GM12878 (cell line): Measurements from ENCODE around the gene GPC5. TPM values are rescaled to one million over a fixed set of nuclear protein-coding genes. Genes with fewer than 3 reads are reported as not detected.

ENCODE experiments used
- ATAC-seq: fragments of 200-7000 bp; cut with Tn5 transposase; 3 replicates; pipeline ENCODE4 v1.9.1; 2020; ENCODE audit warnings: mild to moderate bottlenecking, moderate library complexity
- BruUV-seq: library from RNA; stranded (reverse); fragments of 400-500 nt; replicated peaks from 2 replicates; lab custom pipeline; 2021; lab: Mats Ljungman, UMichigan
- CTCF ChIA-PET: fragments of 300-600 bp; sonication (Branson Sonifier 250); formaldehyde crosslinking; extraction: SDS; loops from one replicate; lab custom pipeline; 2021; ENCODE audit warnings: inconsistent platforms; lab: Yijun Ruan, JAX
- POLR2A ChIA-PET: fragments of 350-600 bp; formaldehyde crosslinking; extraction: SDS; loops from one replicate; lab custom pipeline; 2021; ENCODE audit warnings: inconsistent platforms; lab: Charles Lee
- RAD21 ChIA-PET: fragments of 300-600 bp; sonication (Branson Sonifier 250); formaldehyde crosslinking; loops from one replicate; lab custom pipeline; 2023; ENCODE audit warnings: antibody characterized with exemption; ENCODE audit not compliant: unreplicated experiment; lab: Charles Lee
- SMC1A ChIA-PET: fragments of 300-600 bp; sonication (Branson Sonifier 250); formaldehyde crosslinking; loops from one replicate; lab custom pipeline; 2023; ENCODE audit not compliant: unreplicated experiment, uncharacterized antibody; lab: Charles Lee
- DNase-seq: peaks from one replicate; pipeline ENCODE4 v3.0.0-alpha.2; 2011; ENCODE audit warnings: low read depth, low spot score
- FAIRE-seq: peaks from 3 replicates; lab custom pipeline; 2011; peaks lifted over from hg19 to GRCh38; lab: Jason Lieb, UNC
- H2AFZ ChIP-seq: 2 replicates; pipeline ENCODE4 v1.6.0; 2011; ENCODE audit warnings: low read depth, low read length, control low read depth; ENCODE audit not compliant: control insufficient read depth
- H3K27ac ChIP-seq: 2 replicates; pipeline ENCODE4 v1.5.1; 2011; ENCODE audit warnings: control low read depth; ENCODE audit not compliant: control insufficient read depth, insufficient read depth
- H3K27me3 ChIP-seq, 2 experiments: replicated peaks in 1 of 2; 2 replicates each; pipeline versions ENCODE4 v1.6.0 to v1.6.1; 2011; ENCODE audit warnings: low read length in 1 of 2; ENCODE audit not compliant: control insufficient read depth in 2 of 2, insufficient read depth in 2 of 2
- H3K36me3 ChIP-seq, 2 experiments: 2 replicates each; pipeline ENCODE4 v1.5.1; 2011; ENCODE audit warnings: low read length in 1 of 2; ENCODE audit not compliant: control insufficient read depth in 2 of 2, insufficient read depth in 2 of 2
- H3K4me1 ChIP-seq: 2 replicates; pipeline ENCODE4 v1.6.1; 2011; ENCODE audit warnings: mild to moderate bottlenecking, low read length, moderate library complexity, mixed read lengths; ENCODE audit not compliant: control insufficient read depth, insufficient read depth
- H3K4me2 ChIP-seq: 2 replicates; pipeline ENCODE4 v1.6.0; 2011; ENCODE audit warnings: control low read depth; ENCODE audit not compliant: control insufficient read depth, insufficient read depth
- H3K4me3 ChIP-seq: fragments of 200-600 bp; sonication (generic); 2 replicates; pipeline ENCODE4 v1.5.1; 2016
- H3K79me2 ChIP-seq: 2 replicates; pipeline ENCODE4 v1.6.0; 2011; ENCODE audit warnings: low read length; ENCODE audit not compliant: control insufficient read depth, insufficient read depth
- H3K9ac ChIP-seq: 2 replicates; pipeline ENCODE4 v1.8.0; 2011; ENCODE audit warnings: low read length, control low read depth, mixed read lengths; ENCODE audit not compliant: control insufficient read depth, insufficient read depth
- H3K9me3 ChIP-seq: replicated peaks from 3 replicates; pipeline ENCODE4 v1.5.1; 2011; ENCODE audit warnings: mild to moderate bottlenecking, low read length; ENCODE audit not compliant: control insufficient read depth, insufficient read depth
- H4K20me1 ChIP-seq: 2 replicates; pipeline ENCODE4 v1.6.0; 2011; ENCODE audit not compliant: control insufficient read depth, insufficient read depth
- CREM ChIP-seq: IDR thresholded peaks from 2 replicates; pipeline ENCODE4 v1.6.1; 2014; ENCODE audit warnings: antibody characterized with exemption, low read depth
- HDGF ChIP-seq: fragments of 450-650 bp; IDR thresholded peaks from 2 replicates; pipeline ENCODE4 v1.6.1; 2016; ENCODE audit warnings: antibody characterized with exemption
- RAD51 ChIP-seq: fragments of 450-650 bp; IDR thresholded peaks from 2 replicates; pipeline ENCODE4 v1.6.1; 2016; ENCODE audit warnings: moderate library complexity, mild to moderate bottlenecking, inconsistent platforms
- RFX5 ChIP-seq: IDR thresholded peaks from 2 replicates; pipeline ENCODE4 v1.6.1; 2011; ENCODE audit warnings: low read depth, low read length, improper control_type of control experiment
- SP1 ChIP-seq: IDR thresholded peaks from one replicate; pipeline ENCODE4 v1.6.1; 2011; ENCODE audit warnings: low read depth, low read length
- ZNF217 ChIP-seq: fragments of 450-650 bp; IDR thresholded peaks from 2 replicates; pipeline ENCODE4 v1.6.1; 2017; ENCODE audit warnings: antibody characterized with exemption, mild to moderate bottlenecking
- WGBS: methylation state at CpG from one replicate; pipeline ENCODE4 v1.1.6; 2016; ENCODE audit warnings: low lambda C conversion rate; ENCODE audit not compliant: insufficient replicate concordance, insufficient coverage; ENCODE audit errors: missing lambda C conversion rate; 5-methylcytosine and 5-hydroxymethylcytosine counted together
- in situ Hi-C: fragments of 300-500 bp; cut with MboI; formaldehyde crosslinking; loops from 9 replicates; pipeline ENCODE4 v1.14.3; 2018; ENCODE audit warnings: mixed read lengths
- intact Hi-C: fragments of 100-400 bp; cut with micrococcal nuclease; formaldehyde crosslinking; loops from one replicate; pipeline ENCODE4 v1.14.2; 2022; ENCODE audit not compliant: unreplicated experiment
- polyA plus RNA-seq, 11 experiments: library from polyadenylated mRNA; depleted of rRNA in 4 of 11; unstranded in 6 of 11; stranded (reverse) in 5 of 11; fragments of >200 nt; fragmentation: Nextera tagmentation in 4 of 11; fragmentation: Illumina TruSeq in 1 of 11; extraction: Ambion mirVana in 4 of 11; extraction: Trizol in 1 of 11; gene quantifications; 1 replicate in 1 of 11; 2 replicates in 10 of 11; pipeline versions ENCODE4 v1.2.1 to v1.2.3, GENCODE V29; 2011 to 2016; ENCODE audit warnings: inconsistent platforms in 2 of 11, missing spikeins in 2 of 11, low read depth in 1 of 11
- total RNA-seq, 4 experiments: library from RNA; depleted of rRNA in 3 of 4; stranded (reverse); fragments of >200 nt in 3 of 4; fragmentation: Illumina TruSeq in 1 of 4; extraction: Trizol in 1 of 4; gene quantifications; 2 replicates each; pipeline versions ENCODE4 v1.2.1 to v1.2.3, GENCODE V29; 2013 to 2021
- TF ChIP-seq, protein P1 (sequence below): fragments of 450-650 bp; formaldehyde crosslinking; IDR thresholded peaks from 2 replicates; pipeline ENCODE4 v1.4.0; 2020; ENCODE audit warnings: mild to moderate bottlenecking, moderate library complexity
- TF ChIP-seq, protein P2 (sequence below): fragments of 450-650 bp; conservative IDR thresholded peaks from 2 replicates; pipeline ENCODE4 v1.6.1; 2017; ENCODE audit warnings: mild to moderate bottlenecking, moderate library complexity
- TF ChIP-seq, protein P3 (sequence below): IDR thresholded peaks from 2 replicates; pipeline ENCODE4 v1.6.1; 2011; ENCODE audit warnings: borderline replicate concordance, low read depth, mild to moderate bottlenecking, moderate library complexity, mixed read lengths, low read length; ENCODE audit not compliant: insufficient read depth; ENCODE audit errors: extremely low read length

GPC5 gene
- total and polyA plus RNA-seq, 10 of the 15 experiments (the other 5 are each of a cell fraction or from before 2014, with no cell fraction given), result 0.05 to 0.87 (median 0.44) TPM; not detected in 1

DNA sequence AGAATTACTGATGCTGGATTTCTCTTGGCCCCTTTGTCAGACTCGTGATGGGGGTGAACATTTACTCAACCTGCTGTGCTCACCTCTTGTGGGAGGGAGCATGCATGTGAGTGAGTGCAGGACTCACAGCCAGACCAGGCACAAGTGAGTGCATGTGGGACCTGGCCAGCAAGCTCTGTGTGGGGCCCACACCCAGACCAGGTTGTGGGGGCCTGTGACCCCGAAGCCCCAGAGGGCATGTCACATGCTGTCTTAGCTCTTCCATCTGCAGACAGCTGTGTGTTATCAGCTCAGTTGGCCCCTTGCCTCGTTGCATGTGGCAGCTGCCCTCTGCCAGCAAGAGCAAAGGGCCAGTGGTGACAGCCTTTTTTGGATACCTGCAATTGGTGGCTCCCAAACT is 614.4 kb downstream of the GPC5 start:
- CTCF ChIA-PET, result no interaction called here
- ATAC-seq, result no peak
- RAD21 ChIA-PET, result no interaction called here
- Histone ChIP-seq H2AFZ (no peak overlapping the region), H4K20me1 (no peaks in the 10 kb centered on the region), H3K27me3 (no peaks in the 10 kb centered on the region), H3K36me3 (no peaks in the 10 kb centered on the region), H3K4me2 (no peak overlapping the region), H3K4me1 (no peaks in the 10 kb centered on the region), H3K9ac (no peak overlapping the region), H3K27ac (no peak overlapping the region), H3K9me3 (no peaks in the 10 kb centered on the region), H3K4me3 (no peak overlapping the region), H3K79me2 (no peaks in the 10 kb centered on the region)
- FAIRE-seq, result no peak
- in situ Hi-C loops, result no loop called here
- intact Hi-C loops, result no loop called here
- no peak for TF ChIP-seq ZNF217
- TF ChIP-seq RFX5, result no peak
- TF ChIP-seq RAD51, result no peak
- TF ChIP-seq, protein P1, sequence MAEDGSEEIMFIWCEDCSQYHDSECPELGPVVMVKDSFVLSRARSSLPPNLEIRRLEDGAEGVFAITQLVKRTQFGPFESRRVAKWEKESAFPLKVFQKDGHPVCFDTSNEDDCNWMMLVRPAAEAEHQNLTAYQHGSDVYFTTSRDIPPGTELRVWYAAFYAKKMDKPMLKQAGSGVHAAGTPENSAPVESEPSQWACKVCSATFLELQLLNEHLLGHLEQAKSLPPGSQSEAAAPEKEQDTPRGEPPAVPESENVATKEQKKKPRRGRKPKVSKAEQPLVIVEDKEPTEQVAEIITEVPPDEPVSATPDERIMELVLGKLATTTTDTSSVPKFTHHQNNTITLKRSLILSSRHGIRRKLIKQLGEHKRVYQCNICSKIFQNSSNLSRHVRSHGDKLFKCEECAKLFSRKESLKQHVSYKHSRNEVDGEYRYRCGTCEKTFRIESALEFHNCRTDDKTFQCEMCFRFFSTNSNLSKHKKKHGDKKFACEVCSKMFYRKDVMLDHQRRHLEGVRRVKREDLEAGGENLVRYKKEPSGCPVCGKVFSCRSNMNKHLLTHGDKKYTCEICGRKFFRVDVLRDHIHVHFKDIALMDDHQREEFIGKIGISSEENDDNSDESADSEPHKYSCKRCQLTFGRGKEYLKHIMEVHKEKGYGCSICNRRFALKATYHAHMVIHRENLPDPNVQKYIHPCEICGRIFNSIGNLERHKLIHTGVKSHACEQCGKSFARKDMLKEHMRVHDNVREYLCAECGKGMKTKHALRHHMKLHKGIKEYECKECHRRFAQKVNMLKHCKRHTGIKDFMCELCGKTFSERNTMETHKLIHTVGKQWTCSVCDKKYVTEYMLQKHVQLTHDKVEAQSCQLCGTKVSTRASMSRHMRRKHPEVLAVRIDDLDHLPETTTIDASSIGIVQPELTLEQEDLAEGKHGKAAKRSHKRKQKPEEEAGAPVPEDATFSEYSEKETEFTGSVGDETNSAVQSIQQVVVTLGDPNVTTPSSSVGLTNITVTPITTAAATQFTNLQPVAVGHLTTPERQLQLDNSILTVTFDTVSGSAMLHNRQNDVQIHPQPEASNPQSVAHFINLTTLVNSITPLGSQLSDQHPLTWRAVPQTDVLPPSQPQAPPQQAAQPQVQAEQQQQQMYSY (CRISPR knock-in tag), result no peak
- no peak for TF ChIP-seq CREM
- TF ChIP-seq SP1, result no peak
- TF ChIP-seq, protein P2, sequence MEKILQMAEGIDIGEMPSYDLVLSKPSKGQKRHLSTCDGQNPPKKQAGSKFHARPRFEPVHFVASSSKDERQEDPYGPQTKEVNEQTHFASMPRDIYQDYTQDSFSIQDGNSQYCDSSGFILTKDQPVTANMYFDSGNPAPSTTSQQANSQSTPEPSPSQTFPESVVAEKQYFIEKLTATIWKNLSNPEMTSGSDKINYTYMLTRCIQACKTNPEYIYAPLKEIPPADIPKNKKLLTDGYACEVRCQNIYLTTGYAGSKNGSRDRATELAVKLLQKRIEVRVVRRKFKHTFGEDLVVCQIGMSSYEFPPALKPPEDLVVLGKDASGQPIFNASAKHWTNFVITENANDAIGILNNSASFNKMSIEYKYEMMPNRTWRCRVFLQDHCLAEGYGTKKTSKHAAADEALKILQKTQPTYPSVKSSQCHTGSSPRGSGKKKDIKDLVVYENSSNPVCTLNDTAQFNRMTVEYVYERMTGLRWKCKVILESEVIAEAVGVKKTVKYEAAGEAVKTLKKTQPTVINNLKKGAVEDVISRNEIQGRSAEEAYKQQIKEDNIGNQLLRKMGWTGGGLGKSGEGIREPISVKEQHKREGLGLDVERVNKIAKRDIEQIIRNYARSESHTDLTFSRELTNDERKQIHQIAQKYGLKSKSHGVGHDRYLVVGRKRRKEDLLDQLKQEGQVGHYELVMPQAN, result no peak
- no peak for TF ChIP-seq HDGF
- TF ChIP-seq, protein P3, sequence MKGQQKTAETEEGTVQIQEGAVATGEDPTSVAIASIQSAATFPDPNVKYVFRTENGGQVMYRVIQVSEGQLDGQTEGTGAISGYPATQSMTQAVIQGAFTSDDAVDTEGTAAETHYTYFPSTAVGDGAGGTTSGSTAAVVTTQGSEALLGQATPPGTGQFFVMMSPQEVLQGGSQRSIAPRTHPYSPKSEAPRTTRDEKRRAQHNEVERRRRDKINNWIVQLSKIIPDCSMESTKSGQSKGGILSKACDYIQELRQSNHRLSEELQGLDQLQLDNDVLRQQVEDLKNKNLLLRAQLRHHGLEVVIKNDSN, result no peak
- no TSS peak for BruUV-seq
- WGBS, result 0% methylated on average over 3 of the region's 3 CpGs
- DNase-seq, result no peak
- POLR2A ChIA-PET, result no interaction called here
- SMC1A ChIA-PET, result no interaction called here
